ENCODE measurements around the gene EXTL1. TPM values are rescaled to one million over a fixed set of nuclear protein-coding genes. Genes with fewer than 3 reads are reported as not detected.

Gene EXTL1
- total and polyA plus RNA-seq, 2 of the 4 experiments (the other 2 are of a cell fraction): 0.90 to 5.2 TPM

DNA sequence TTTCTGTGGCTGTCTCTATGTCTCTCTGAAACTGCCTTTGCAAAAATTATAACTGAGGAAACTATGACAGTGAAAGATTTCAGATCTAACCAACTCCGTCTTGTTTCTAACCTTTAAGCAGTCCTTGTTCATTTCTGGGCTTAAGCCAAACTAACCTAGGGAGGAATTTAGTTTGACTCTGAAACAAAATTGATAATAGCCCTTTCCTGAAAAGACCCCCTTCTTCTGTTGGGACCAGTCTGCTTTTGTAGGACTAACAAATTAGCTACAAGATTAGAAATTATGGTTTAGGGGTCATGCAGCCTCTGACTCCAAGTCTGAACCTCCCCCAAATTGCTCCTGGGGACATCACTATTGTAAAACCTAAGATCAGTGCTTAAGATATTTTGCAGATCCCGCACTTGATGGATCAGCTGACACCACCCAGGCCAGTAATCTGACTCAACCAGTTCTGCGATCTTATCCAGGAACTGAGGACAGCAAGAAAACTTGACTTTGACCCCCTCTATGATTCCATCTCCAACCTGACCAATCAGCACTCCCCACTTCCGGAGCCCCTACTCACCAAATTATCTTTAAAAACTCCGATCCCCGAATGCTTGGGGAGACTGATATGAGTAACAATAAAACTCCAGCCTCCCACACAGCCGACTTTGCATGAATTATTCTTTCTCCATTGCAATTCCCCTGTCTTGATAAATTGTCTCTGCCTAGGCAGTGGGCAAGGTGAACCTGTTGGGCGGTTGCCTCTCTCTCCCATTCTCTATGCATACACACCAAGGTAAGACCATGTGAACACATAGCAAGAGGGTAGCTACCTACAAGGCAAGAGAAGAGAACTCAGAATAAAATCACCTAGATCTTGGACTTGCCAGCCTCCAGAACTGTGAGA lies 57.0 kb downstream of the EXTL1 start:
- no peak for DNase-seq
- TF ChIP-seq MAFK (IDR thresholded peaks at IDR 0.05; ENCODE audit: low read depth, low read length) (no peak), MAZ (IDR thresholded peaks at IDR 0.05; ENCODE audit: borderline replicate concordance, low read depth, low read length) (no peak), CEBPB (IDR thresholded peaks at IDR 0.05; ENCODE audit: low read depth, low read length) (no peak), SMC3 (IDR thresholded peaks at IDR 0.05; ENCODE audit: low read depth, low read length) (no peak), NFE2L2 (IDR thresholded peaks at IDR 0.05; ENCODE audit: low read depth, low read length) (no peak), MXI1 (IDR thresholded peaks at IDR 0.05; ENCODE audit: borderline replicate concordance, low read depth, low read length) (no peak), RFX5 (IDR thresholded peaks at IDR 0.05; ENCODE audit: low read depth, low read length) (no peak), CHD1 (IDR thresholded peaks at IDR 0.05; ENCODE audit: low read depth, low read length) (no peak), RAD21 (IDR thresholded peaks at IDR 0.05; ENCODE audit: low read length) (no peak), POLR2A (IDR thresholded peaks at IDR 0.05; ENCODE audit: low read depth, low read length) (no peak), BHLHE40 (IDR thresholded peaks at IDR 0.05; ENCODE audit: low read depth, low read length) (no peak), FOS (IDR thresholded peaks at IDR 0.05; ENCODE audit: low read depth, low read length) (no peak), RCOR1 (IDR thresholded peaks at IDR 0.05; ENCODE audit: insufficient replicate concordance, low read length) (no peak)
- TF ChIP-seq, protein P1, sequence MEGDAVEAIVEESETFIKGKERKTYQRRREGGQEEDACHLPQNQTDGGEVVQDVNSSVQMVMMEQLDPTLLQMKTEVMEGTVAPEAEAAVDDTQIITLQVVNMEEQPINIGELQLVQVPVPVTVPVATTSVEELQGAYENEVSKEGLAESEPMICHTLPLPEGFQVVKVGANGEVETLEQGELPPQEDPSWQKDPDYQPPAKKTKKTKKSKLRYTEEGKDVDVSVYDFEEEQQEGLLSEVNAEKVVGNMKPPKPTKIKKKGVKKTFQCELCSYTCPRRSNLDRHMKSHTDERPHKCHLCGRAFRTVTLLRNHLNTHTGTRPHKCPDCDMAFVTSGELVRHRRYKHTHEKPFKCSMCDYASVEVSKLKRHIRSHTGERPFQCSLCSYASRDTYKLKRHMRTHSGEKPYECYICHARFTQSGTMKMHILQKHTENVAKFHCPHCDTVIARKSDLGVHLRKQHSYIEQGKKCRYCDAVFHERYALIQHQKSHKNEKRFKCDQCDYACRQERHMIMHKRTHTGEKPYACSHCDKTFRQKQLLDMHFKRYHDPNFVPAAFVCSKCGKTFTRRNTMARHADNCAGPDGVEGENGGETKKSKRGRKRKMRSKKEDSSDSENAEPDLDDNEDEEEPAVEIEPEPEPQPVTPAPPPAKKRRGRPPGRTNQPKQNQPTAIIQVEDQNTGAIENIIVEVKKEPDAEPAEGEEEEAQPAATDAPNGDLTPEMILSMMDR (conservative IDR thresholded peaks at IDR 0.05; ENCODE audit: low read depth, low read length): no peak
- TF ChIP-seq, protein P2, sequence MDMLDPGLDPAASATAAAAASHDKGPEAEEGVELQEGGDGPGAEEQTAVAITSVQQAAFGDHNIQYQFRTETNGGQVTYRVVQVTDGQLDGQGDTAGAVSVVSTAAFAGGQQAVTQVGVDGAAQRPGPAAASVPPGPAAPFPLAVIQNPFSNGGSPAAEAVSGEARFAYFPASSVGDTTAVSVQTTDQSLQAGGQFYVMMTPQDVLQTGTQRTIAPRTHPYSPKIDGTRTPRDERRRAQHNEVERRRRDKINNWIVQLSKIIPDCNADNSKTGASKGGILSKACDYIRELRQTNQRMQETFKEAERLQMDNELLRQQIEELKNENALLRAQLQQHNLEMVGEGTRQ (IDR thresholded peaks at IDR 0.05; ENCODE audit: low read depth, low read length): no peak

More for the DNA sequence above, 57.0 kb downstream of the EXTL1 start:
- Histone ChIP-seq H3K9ac (ENCODE audit: low read depth, low read length) (no peak overlapping the region), H2BK5ac (ENCODE audit: low read depth, low read length, poor library complexity, severe bottlenecking) (no peak overlapping the region), H3K36me3 (ENCODE audit: control insufficient read depth, insufficient read depth, low read length) (no peaks in the 10 kb centered on the region), H3K18ac (ENCODE audit: low read depth, low read length) (no peak overlapping the region), H3K14ac (replicated peaks; ENCODE audit: low read depth, low read length) (no peak overlapping the region), H3K9me3 (ENCODE audit: control insufficient read depth, insufficient read depth, low read length) (peaks cover 2% of the 10 kb centered on the region; the same call in 1 of the 2 replicates), H2AK5ac (ENCODE audit: low read depth, low read length) (no peak overlapping the region), H2BK15ac (ENCODE audit: low read depth, low read length) (no peak overlapping the region), H3K4ac (ENCODE audit: low read depth, low read length) (no peak overlapping the region), H3K23ac (ENCODE audit: low read depth, low read length) (no peak overlapping the region), H2AFZ (replicated peaks; ENCODE audit: low read length, poor library complexity) (no peak overlapping the region), H3K27ac (ENCODE audit: insufficient read depth, low read length) (no peak overlapping the region), H3K4me2 (ENCODE audit: low read depth, low read length) (no peak overlapping the region), H2AK9ac (replicated peaks; ENCODE audit: low read depth, low read length, poor library complexity) (no peak overlapping the region), H3K56ac (ENCODE audit: extremely low read depth, insufficient read depth, low read length) (no peak overlapping the region), H2BK20ac (ENCODE audit: low read depth, low read length) (no peak overlapping the region), H4K8ac (ENCODE audit: low read depth in 2 of 2, low read length in 2 of 2) (no peak overlapping the region), H3K9me1 (ENCODE audit: insufficient read depth, low read length) (no peaks in the 10 kb centered on the region), H4K5ac (ENCODE audit: low read depth, low read length) (no peak overlapping the region), H3K27me3 (ENCODE audit: control insufficient read depth, insufficient read depth, low read length) (peaks cover 39% of the 10 kb centered on the region), H2BK120ac (ENCODE audit: low read depth, low read length) (no peak overlapping the region), H3K79me1 (ENCODE audit: low read depth in 1 of 2, low read length in 2 of 2) (no peaks in the 10 kb centered on the region), H4K20me1 (ENCODE audit: insufficient read depth, low read length) (no peaks in the 10 kb centered on the region), H3K4me3 (ENCODE audit: insufficient read depth, low read depth, low read length) (no peak overlapping the region), H4K91ac (ENCODE audit: insufficient read depth, low read depth, low read length) (no peak overlapping the region), H3K4me1 (ENCODE audit: control insufficient read depth, insufficient read depth, low read length) (peaks cover 1% of the 10 kb centered on the region; the same call in 1 of the 2 replicates)
- no CpG with 5 or more reads among the region's 8 CpGs for WGBS, 2 experiments (ENCODE audit: extremely low coverage in 2 of 2, insufficient read length in 1 of 2)
- intact Hi-C loops (cut with micrococcal nuclease) (no loop called here), in situ Hi-C loops (cut with MboI; ENCODE audit: low sequenced_read_pairs) (no loop called here), dilution Hi-C loops (cut with HindIII; ENCODE audit: low sequenced_read_pairs, unreplicated experiment) (no loop called here)
- BruUV-seq (replicated peaks): no TSS peak
- CTCF ChIA-PET: interaction anchor here (0.5 kb wide), 1 partner anchor 96 kb away, joined by 3 read pairs; no protein-coding TSS in a partner anchor
- ATAC-seq (ENCODE audit: low read depth): no peak
- POLR2A ChIA-PET (ENCODE audit: unreplicated experiment): no interaction called here

All from IMR-90 (cell line).